Measurements from ENCODE around the gene NFATC3. TPM values are rescaled to one million over a fixed set of nuclear protein-coding genes. Genes with fewer than 3 reads are reported as not detected.

The NFATC3 gene
- total RNA-seq: 10 to 100 TPM; 56.0 to 69.6 TPM
- polyA plus RNA-seq: 10 to 100 TPM; 13.5 to 15.5 TPM
- long read RNA-seq, donor 1, full-length matches to known transcripts: 4 of 48 reads
- long read RNA-seq, donor 1, partial matches to known transcripts: 39 of 48 reads
- long read RNA-seq, donor 1, other reads (novel, unspliced or antisense): 5 of 48 reads
- long read RNA-seq, donor 2: 0 reads
- long read RNA-seq, donor 3, full-length matches to known transcripts: 2 of 10 reads
- long read RNA-seq, donor 3, partial matches to known transcripts: 8 of 10 reads
- long read RNA-seq, donor 3, other reads (novel, unspliced or antisense): 0 of 10 reads
- long read RNA-seq, donor 4, partial matches to known transcripts: 0 of 2 reads
- long read RNA-seq, donor 4, other reads (novel, unspliced or antisense): 0 of 2 reads
- long read RNA-seq, donor 5, partial matches to known transcripts: 30 of 34 reads
- long read RNA-seq, donor 5, other reads (novel, unspliced or antisense): 0 of 34 reads

DNA sequence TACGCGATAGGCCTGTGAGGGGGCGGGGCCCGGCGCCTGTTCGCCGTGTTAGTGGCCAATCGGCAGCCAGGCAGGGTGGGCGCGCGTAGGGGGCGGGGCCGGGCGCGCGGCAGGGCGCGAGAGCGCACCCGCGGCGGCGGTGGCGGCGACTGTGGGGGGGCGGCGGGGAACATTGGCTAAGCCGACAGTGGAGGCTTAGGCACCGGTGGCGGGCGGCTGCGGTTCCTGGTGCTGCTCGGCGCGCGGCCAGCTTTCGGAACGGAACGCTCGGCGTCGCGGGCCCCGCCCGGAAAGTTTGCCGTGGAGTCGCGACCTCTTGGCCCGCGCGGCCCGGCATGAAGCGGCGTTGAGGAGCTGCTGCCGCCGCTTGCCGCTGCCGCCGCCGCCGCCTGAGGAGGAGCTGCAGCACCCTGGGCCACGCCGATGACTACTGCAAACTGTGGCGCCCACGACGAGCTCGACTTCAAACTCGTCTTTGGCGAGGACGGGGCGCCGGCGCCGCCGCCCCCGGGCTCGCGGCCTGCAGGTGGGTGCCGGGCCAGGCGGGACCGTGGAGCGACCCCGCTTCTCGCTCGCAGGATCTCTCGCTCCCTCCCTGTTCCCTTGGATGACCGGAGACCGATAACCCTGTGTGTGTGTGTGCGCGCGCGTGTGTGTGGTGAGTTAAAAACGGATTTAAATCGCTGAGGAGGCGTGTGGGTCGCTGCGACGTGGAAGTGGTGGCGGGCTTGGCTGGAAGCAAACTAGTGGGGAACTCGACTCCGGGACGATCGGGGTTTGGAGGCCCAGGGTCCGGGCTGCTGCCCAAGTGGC, at the start of gene NFATC3:
TSS of gene NFATC3 (plus strand) at position 112 of the 813 bp plus-strand sequence. CDS start at position 424, 312 bp downstream.
- no peaks in the 10 kb centered on the region for H3K27me3 ChIP-seq (ENCODE audit: control insufficient read depth in 3 of 3, insufficient read depth in 3 of 3, low read length in 2 of 3)
- ATAC-seq (ENCODE audit: insufficient read depth, low FRiP score): peak; percentile 86
- peaks cover 0 to 3% (median 0%) of the 10 kb centered on the region in 4 donors for H3K36me3 ChIP-seq (ENCODE audit: control insufficient read depth in 4 of 4, insufficient read depth in 4 of 4, low read length in 4 of 4)
- H3K4me1 ChIP-seq (ENCODE audit: control insufficient read depth in 5 of 5, insufficient read depth in 5 of 5, low read length in 5 of 5): peaks cover 5 to 31% (median 17%) of the 10 kb centered on the region in 5 donors
- H3K9me3 ChIP-seq (ENCODE audit: control insufficient read depth in 4 of 4, insufficient read depth in 3 of 4, low read length in 3 of 4): no peaks in the 10 kb centered on the region
- peak within 1 kb of the TSS; percentile 97 to 99 for H3K27ac ChIP-seq (ENCODE audit: low read depth in 1 of 2, low read length in 1 of 2)
- WGBS, 2 donors: 0% methylated on average over 58 to 104 of the region's 104 CpGs
- H3K4me3 ChIP-seq: peak within 1 kb of the TSS; percentile 84
- DNase-seq: peak; percentile 58 to 99 (median 70)
- H3K9ac ChIP-seq (ENCODE audit: insufficient read depth in 1 of 2, low read length in 2 of 2): peak within 1 kb of the TSS; percentile 84
- TF ChIP-seq, protein P1, sequence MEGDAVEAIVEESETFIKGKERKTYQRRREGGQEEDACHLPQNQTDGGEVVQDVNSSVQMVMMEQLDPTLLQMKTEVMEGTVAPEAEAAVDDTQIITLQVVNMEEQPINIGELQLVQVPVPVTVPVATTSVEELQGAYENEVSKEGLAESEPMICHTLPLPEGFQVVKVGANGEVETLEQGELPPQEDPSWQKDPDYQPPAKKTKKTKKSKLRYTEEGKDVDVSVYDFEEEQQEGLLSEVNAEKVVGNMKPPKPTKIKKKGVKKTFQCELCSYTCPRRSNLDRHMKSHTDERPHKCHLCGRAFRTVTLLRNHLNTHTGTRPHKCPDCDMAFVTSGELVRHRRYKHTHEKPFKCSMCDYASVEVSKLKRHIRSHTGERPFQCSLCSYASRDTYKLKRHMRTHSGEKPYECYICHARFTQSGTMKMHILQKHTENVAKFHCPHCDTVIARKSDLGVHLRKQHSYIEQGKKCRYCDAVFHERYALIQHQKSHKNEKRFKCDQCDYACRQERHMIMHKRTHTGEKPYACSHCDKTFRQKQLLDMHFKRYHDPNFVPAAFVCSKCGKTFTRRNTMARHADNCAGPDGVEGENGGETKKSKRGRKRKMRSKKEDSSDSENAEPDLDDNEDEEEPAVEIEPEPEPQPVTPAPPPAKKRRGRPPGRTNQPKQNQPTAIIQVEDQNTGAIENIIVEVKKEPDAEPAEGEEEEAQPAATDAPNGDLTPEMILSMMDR (IDR thresholded peaks at IDR 0.05; ENCODE audit: control extremely low read depth, extremely low read depth): no peak

DNA sequence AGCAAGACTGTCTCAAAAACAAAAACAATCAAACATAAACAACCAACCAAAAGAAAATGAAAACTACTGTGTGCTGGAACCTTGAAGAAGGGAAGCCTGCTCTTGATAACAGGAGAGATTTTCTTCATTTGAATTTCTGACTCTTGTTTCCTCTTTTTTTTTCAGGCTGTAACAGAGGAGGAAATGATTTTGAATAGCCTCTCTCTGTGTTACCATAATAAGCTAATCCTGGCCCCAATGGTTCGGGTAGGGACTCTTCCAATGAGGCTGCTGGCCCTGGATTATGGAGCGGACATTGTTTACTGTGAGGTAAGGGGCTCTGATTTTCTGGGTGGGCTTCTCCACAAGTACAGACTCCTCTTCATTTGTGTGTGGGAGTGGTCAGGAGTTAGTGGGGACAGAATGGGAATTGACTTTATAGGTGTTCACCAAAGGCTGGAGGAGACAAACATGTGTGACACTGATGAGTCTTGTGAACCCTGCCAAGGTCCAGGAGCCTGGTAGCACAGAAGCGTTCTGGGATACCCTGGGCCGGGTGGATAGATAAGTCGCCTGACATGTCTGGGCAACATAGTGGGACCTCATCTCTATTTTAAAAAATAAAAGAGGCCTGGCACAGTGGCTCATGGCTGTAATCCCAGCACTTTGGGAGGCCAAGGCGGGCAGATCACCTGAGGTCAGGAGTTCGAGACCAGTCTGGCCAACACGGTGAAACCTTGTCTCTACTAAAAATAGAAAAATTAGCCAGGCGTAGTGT, 47.2 kb upstream of the NFATC3 start:
- WGBS, 2 donors: 84 to 88% methylated on average over 9 of the region's 9 CpGs
- ATAC-seq (ENCODE audit: insufficient read depth, low FRiP score) (no peak), DNase-seq (no peak)
- Histone ChIP-seq H3K27me3 (ENCODE audit: control insufficient read depth in 3 of 3, insufficient read depth in 3 of 3, low read length in 2 of 3) (no peaks in the 10 kb centered on the region), H3K4me3 (no peak overlapping the region), H3K9me3 (ENCODE audit: control insufficient read depth in 4 of 4, insufficient read depth in 3 of 4, low read length in 3 of 4) (no peaks in the 10 kb centered on the region), H3K27ac (ENCODE audit: low read depth in 1 of 2, low read length in 1 of 2) (no peak overlapping the region), H3K9ac (ENCODE audit: insufficient read depth in 1 of 2, low read length in 2 of 2) (no peak overlapping the region), H3K36me3 (ENCODE audit: control insufficient read depth in 4 of 4, insufficient read depth in 4 of 4, low read length in 4 of 4) (peaks cover 0 to 3% (median 0%) of the 10 kb centered on the region in 4 donors), H3K4me1 (ENCODE audit: control insufficient read depth in 5 of 5, insufficient read depth in 5 of 5, low read length in 5 of 5) (no peaks in the 10 kb centered on the region)
- TF ChIP-seq, protein P1 (IDR thresholded peaks at IDR 0.05; ENCODE audit: control extremely low read depth, extremely low read depth): no peak

DNA sequence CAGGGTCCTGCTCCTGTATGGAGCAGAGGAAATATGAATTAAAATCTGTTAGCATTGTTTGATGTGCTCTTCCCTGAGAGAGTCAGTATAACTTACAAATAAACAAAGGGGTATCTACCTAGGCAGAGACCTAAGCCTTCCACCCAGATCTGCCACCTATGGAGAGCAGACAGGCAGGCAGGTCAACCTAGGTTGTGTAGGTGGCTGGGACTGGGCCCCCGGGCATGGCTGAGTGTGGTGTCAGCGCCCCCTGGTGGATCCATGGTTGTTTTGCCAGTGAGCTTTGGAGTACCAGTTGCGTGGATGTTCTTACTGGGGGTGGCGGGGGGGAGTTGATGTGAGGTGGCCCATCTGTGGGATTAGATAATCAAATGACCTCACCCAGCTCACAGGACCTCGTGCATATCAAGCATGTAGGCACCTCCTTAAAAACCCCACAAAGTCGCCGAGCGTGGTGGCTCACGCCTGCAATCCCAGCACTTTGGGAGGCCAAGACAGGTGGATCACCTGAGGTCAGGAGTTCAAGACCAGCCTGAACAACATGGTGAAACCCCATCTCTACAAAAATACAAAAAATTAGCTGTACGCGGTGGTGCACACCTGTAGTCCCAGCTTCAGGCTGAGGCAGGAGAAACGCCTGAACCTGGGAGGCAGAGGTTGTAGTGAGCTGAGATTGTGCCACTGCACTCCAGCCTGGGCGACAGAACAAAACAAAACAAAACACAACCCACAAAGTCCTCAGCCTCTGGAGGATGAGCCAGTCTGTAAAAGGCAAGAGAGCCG, 44.5 kb upstream of the NFATC3 start:
- Histone ChIP-seq H3K27me3 (ENCODE audit: control insufficient read depth in 3 of 3, insufficient read depth in 3 of 3, low read length in 2 of 3) (no peaks in the 10 kb centered on the region), H3K9ac (ENCODE audit: insufficient read depth in 1 of 2, low read length in 2 of 2) (no peak overlapping the region), H3K9me3 (ENCODE audit: control insufficient read depth in 4 of 4, insufficient read depth in 3 of 4, low read length in 3 of 4) (no peaks in the 10 kb centered on the region), H3K27ac (ENCODE audit: low read depth in 1 of 2, low read length in 1 of 2) (peak overlapping the region in 1 of 2 donors; percentile 24), H3K36me3 (ENCODE audit: control insufficient read depth in 4 of 4, insufficient read depth in 4 of 4, low read length in 4 of 4) (peaks cover 0 to 4% (median 1%) of the 10 kb centered on the region in 4 donors), H3K4me1 (ENCODE audit: control insufficient read depth in 5 of 5, insufficient read depth in 5 of 5, low read length in 5 of 5) (no peaks in the 10 kb centered on the region), H3K4me3 (no peak overlapping the region)
- peak; percentile 92 for ATAC-seq (ENCODE audit: insufficient read depth, low FRiP score)
- peak; percentile 50 to 68 (median 57) for DNase-seq
- 61 to 62% methylated on average over 14 of the region's 14 CpGs for WGBS, 2 donors
- TF ChIP-seq, protein P1 (IDR thresholded peaks at IDR 0.05; ENCODE audit: control extremely low read depth, extremely low read depth): peak; percentile 84
